RWPE1 (cell line): ENCODE measurements around the gene MRPS26.
A peak's percentile ranks its signal among the peaks of the same experiment; 100 is the strongest.
"Not testable (repeated sequence)": the region's sequence is repeated elsewhere in the genome, so short reads cannot be mapped to it uniquely, and the experiment has no call there.

Experiments used
- CTCF ChIA-PET: fragments of 350-600 bp; sonication (Branson Sonifier 250); formaldehyde crosslinking; extraction: SDS; loops from one replicate; lab custom pipeline; 2021; lab: Yijun Ruan, JAX
- POLR2A ChIA-PET: fragments of 400-600 bp; formaldehyde crosslinking; extraction: SDS; loops from one replicate; lab custom pipeline; 2020; ENCODE audit warnings: antibody characterized with exemption; ENCODE audit not compliant: low non-redundant PET; lab: Yijun Ruan, JAX
- DNase-seq: peaks from one replicate; pipeline ENCODE4 v3.0.0; 2012; ENCODE audit warnings: low spot score
- H3K27ac ChIP-seq: fragments of 450-650 bp; 2 replicates; pipeline ENCODE4 v1.5.1; 2017
- TF ChIP-seq, protein P1 (sequence below): fragments of 450-650 bp; conservative IDR thresholded peaks from 2 replicates; pipeline ENCODE4 v1.5.1; 2017; ENCODE audit warnings: low read depth, mild to moderate bottlenecking

Gene MRPS26

DNA sequence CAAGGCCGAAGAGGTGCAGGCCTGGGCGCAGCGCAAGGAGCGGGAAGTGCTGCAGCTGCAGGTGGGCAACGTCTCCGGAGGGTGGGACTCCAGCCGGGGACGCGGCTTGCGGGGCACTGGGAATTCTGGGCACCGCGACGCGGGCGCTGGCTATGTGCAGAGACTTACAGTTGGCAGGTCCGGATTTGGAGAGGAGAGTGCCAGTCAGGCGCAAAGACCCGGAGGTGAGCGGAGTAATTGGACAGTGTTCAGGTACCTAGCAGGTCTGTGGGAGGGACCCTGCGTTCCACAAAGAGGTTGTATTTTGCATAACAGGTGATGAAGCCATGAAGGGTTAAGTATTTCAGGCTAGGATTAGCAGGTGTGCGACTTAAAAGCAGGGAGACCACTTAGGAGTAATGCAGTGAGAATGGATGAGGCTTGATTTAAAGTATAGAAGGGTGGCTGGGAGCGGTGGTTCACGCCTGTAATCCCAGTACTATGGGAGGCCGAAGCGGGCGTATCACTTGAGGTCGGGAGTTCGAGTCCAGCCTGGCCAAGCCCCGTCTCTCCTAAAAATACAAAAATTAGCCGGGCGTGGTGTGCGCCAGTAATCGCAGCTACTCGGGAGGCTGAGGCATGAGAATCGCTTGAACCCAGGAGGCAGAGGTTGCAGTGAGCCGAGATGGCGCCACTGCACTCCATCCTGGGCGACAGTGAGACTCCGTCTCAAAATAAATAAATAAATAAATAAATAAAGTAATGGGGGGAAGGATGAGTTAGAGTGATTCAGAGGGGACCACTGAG is 1.0 kb downstream of the MRPS26 start:
- ChIA-PET POLR2A (no interaction called here), CTCF (interaction anchor here (0.9 kb wide), 1 partner anchor 181 kb away, joined by 3 read pairs; no protein-coding TSS in a partner anchor)
- DNase-seq = peak; percentile 63
- TF ChIP-seq, protein P1, sequence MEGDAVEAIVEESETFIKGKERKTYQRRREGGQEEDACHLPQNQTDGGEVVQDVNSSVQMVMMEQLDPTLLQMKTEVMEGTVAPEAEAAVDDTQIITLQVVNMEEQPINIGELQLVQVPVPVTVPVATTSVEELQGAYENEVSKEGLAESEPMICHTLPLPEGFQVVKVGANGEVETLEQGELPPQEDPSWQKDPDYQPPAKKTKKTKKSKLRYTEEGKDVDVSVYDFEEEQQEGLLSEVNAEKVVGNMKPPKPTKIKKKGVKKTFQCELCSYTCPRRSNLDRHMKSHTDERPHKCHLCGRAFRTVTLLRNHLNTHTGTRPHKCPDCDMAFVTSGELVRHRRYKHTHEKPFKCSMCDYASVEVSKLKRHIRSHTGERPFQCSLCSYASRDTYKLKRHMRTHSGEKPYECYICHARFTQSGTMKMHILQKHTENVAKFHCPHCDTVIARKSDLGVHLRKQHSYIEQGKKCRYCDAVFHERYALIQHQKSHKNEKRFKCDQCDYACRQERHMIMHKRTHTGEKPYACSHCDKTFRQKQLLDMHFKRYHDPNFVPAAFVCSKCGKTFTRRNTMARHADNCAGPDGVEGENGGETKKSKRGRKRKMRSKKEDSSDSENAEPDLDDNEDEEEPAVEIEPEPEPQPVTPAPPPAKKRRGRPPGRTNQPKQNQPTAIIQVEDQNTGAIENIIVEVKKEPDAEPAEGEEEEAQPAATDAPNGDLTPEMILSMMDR = no peak
- peak overlapping the region; percentile 80 for H3K27ac ChIP-seq

DNA sequence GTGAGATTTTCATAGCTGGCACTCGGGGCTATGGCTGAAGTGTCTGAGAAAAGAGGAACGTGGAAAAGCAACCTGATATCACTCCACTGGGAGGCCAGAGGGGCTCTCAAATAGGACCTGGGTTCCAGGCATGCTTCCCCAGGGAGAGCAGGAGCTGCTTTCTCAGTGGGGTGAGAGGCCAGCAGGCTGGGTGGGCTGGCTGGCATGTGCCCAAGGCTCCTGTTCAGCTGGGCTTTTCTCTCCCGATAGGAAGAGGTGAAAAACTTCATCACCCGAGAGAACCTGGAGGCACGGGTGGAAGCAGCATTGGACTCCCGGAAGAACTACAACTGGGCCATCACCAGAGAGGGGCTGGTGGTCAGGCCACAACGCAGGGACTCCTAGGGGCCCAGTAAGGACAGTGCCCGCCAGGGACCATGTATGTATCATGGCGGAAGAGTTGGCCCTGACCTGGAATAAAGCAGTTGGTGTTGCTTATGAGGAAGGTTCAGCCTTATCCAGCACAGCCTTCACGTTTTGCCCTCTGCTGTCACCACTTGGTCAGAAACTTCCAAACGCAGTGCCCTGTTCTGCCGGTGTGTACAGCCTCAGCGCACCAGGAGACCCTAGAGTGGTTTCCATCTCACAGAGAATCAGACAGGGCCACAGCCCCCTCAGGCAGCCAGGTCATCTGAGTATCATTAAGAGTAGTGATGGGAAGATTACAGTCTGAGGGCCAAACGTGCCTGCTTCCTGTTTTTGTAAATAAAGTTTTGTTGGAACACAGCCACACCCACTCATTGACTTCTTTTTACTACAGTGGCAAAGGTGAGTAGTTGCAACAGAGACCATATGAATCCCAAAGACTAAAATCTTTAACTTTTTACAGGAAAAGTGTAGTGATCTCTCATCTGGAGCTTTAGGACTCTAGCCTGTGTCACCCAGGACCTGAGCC is 1.9 kb downstream of the MRPS26 start:
- ChIA-PET CTCF (interaction anchor here (0.9 kb wide), 1 partner anchor 182 kb away, joined by 3 read pairs; no protein-coding TSS in a partner anchor), POLR2A (no interaction called here)
- TF ChIP-seq, protein P1 = no peak
- no peak for DNase-seq
- H3K27ac ChIP-seq = no peak overlapping the region

DNA sequence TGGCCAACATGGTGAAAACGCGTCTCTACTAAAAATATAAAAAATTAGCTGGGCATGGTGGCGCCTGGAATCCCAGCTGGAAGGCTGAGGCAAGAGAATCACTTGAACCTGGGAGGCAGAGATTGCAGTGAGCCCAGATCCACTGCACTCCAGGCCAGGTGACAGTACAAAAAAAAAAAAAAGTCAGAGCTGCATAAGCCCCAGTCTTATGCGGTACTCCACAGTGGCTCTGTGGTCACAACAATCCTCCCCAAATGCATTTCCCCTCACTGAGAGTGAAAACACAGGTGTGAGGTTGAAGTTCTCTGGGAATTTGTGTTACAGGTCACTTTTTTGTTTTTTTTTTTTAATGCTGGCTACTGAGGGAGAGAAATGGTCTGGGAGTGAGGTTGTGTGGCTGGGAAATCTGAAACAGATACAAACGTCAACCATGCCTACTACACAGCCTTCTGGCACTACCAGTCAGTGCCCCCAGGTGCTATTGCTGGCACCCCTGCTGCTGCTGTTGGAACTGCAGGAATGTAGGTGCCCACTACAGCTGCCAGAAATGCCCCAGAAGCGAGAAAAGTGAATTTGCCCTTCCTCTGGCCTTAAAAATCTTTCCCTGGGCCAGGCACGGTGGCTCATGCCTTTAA is 5.7 kb downstream of the MRPS26 start:
- H3K27ac ChIP-seq = no peak overlapping the region; the same call in 1 of the 2 replicates
- POLR2A ChIA-PET = no interaction called here
- no peak for DNase-seq
- CTCF ChIA-PET = no interaction called here
- TF ChIP-seq, protein P1 = no peak

DNA sequence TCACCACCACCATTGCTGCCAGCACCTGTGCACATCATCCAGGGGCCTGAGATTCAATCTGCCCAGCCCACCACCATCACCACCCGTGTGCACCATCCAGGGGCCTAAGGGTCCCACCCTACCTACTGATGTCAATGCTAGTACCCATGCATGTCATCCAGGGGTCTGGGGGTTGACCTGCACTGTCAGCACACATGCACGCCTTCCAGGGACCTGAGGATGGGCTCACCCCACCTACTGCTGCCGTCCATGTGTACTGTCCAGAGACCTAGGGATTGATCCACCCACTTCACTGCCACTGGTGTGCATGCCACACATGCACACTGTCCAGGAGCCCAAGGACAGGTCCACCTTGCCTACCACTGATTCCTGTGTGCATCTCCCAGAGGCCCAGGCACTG is 13.6 kb downstream of the MRPS26 start:
- POLR2A ChIA-PET = no interaction called here
- no peak for DNase-seq
- TF ChIP-seq, protein P1 = no peak
- H3K27ac ChIP-seq = no peak overlapping the region
- CTCF ChIA-PET = no interaction called here

DNA sequence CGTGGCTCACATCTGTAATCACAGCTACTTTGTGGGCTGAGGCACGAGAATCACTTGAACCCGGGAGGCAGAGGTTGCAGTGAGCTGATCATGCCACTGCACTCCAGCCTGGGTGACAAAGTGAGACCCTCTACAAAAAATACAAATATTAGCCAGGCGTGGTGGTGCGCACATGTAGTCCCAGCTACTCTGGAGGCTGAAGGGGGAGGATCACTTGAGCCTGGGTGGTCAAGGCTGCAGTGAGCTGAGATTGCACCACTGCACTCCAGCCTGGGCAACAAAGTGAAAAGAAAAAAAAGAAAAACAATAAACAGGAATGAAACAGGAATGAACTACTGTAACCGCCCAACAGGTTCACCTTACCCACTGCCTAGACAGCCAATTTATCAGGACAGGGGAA is 18.3 kb downstream of the MRPS26 start:
- DNase-seq, H3K27ac ChIP-seq, POLR2A ChIA-PET: not testable (repeated sequence)
- CTCF ChIA-PET = interaction anchor here (0.6 kb wide), 1 partner anchor 56 kb away, joined by 5 read pairs; no protein-coding TSS in a partner anchor

DNA sequence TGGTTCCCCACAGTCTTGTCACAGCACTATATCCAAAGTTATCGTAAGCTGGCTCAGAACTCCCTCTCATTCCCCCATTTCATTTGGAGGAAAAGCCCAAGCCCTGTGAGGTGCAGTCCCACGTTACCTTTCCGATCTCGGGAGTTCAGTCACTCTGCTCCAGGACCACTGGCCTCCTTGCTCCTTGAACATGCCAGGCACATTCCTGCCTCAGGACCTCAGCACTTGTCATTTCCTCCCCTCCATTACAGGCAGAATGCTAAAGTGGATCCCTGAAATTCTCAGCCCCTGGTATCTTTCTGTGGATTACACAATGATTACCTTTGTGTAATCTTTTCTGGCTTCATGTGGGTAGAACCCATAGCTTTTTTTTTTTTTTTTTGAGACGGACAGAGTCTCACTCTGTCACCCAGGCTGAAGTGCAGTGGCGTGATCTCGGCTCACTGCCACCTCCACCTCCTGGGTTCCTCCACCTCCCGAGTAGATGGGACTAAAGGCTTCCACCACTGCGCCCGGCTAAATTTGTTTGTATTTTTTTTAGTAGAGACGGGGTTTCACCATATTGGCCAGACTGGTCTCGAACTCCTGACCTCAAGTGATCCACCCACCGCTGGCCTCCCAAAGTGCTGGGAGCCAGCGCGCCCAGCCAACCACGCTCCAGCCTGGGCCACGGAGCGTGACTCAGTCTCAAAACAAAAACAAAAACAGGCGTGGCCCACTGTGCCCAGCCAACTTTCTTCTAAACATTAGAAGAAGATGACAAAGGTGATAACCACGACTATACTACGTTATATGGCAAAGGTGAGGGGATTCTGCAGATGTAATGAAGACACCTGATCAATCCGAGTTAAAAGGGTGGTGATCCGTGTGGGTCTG is 21.5 kb downstream of the MRPS26 start:
- no peak for DNase-seq
- TF ChIP-seq, protein P1 = no peak
- ChIA-PET POLR2A (no interaction called here), CTCF (interaction anchor here (0.6 to 0.7 kb wide), 2 partner anchors 47 to 153 kb away, joined by 3 read pairs; no protein-coding TSS in a partner anchor)
- no peak overlapping the region for H3K27ac ChIP-seq
